GM12864 (cell line): Measurements from ENCODE around the gene TMEM61.

Source experiments
- DNase-seq: peaks from one replicate; pipeline ENCODE4 v3.0.0-alpha.2; 2011; ENCODE audit warnings: low read depth
- H3K4me3 ChIP-seq: 2 replicates; pipeline ENCODE4 v1.5.1; 2011; ENCODE audit warnings: mild to moderate bottlenecking, low read depth, low read length, control low read depth
- CTCF ChIP-seq: IDR thresholded peaks from 2 replicates; pipeline ENCODE4 v1.5.1; 2011; ENCODE audit warnings: low read depth, mild to moderate bottlenecking, moderate library complexity, low read length, control low read depth, inconsistent platforms; ENCODE audit errors: missing control alignments

The TMEM61 gene

GRCh38 chr1:55007625-55008024 lies 27.2 kb downstream of the TMEM61 start:
- TF ChIP-seq CTCF: no peak
- H3K4me3 ChIP-seq: no peak overlapping the region
- no peak for DNase-seq

DNA sequence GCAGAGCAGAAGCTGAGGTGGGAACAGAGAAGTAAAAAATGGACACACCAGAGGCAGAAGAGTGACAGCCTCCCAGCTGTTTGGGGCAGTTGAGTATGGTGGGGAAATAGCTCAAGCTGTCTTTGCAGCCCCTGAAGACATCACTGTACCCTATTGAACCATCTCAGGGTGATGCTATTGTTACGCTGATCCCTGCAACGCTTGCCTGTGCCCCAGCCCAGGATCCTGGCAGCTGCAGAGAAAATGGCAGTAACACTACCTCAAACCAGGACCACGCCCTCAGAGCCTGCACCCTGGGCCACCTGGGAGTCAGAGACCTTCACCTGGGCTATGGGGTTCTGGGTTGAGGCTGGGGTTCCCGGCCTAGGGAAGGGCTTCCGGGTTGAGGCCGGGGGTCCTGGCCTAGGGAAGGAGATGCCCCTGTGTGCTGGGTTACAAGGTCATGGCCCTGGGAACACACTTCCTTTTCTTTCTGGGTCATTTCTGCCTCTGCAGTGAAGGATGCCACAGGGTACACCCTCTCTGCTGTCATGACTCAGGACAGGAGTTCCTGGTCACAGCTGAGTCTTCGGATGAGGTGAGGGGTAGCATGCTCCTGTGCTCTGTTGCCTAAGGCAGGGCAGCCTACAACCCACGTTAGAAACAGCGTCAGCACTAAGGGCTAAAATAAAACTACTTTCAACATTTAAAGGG lies 29.9 kb downstream of the TMEM61 start:
- no peak for TF ChIP-seq CTCF
- no peak for DNase-seq
- H3K4me3 ChIP-seq: no peak overlapping the region

DNA sequence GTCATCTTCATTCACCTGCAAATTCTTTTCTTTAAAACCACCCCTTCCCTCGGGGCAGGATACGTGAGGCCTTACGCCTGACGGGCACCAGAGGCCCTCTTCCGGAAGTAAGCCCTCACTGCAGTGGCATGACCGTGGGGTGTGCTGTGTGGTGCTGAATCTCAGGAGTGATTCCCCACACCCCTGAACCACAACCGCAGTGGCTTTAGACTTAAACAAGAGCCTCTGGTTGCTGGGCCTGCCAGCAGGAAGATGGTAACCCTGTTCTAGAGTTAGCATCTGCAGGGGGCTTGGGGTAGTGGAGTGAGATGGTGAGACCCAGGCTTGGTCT lies 30.4 kb downstream of the TMEM61 start:
- TF ChIP-seq CTCF: peak; percentile 37

DNA sequence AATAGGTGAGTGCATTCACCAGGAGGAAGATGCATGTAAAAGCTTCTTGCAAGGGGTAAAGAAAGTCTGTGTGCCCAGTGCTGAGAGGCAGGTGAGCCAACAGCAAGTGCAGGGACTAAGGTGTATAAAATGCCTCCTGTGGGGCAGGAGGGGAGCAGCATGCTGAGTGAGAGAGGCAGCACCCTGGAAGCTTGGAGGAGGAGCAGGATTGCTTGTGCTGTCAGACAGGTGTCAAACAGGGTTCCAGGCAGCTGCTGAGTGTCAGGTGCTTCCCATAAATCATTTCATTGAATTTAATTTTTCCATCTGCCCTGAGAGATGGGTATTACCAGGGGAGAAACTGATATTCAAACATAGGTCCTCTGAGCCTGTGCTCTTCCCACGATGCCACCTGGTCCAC lies 32.2 kb downstream of the TMEM61 start:
- H3K4me3 ChIP-seq: no peak overlapping the region
- no peak for TF ChIP-seq CTCF
- no peak for DNase-seq

More for the DNA sequence above, 30.4 kb downstream of the TMEM61 start:
- H3K4me3 ChIP-seq: no peak overlapping the region
- no peak for DNase-seq

DNA sequence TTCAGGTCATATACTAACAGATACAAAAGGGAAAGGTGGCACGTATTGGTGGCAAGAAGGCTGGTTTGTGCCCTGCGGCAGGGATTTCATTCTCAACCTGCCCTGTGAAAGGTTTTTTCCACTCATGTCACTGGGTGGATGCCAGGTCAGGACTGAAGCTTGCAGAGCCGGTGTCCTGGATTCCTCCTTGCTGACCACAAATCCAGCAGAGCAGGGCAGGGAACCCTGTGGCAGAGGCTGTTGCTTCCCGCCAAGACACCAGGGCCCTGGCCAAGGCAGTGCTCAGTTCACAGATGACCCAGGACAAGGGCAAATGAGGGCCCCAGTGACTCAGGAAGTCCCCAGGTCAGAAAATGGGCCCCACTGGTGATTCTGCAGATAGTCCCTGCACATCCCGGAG lies 34.7 kb downstream of the TMEM61 start:
- H3K4me3 ChIP-seq: no peak overlapping the region
- TF ChIP-seq CTCF: no peak
- DNase-seq: no peak

DNA sequence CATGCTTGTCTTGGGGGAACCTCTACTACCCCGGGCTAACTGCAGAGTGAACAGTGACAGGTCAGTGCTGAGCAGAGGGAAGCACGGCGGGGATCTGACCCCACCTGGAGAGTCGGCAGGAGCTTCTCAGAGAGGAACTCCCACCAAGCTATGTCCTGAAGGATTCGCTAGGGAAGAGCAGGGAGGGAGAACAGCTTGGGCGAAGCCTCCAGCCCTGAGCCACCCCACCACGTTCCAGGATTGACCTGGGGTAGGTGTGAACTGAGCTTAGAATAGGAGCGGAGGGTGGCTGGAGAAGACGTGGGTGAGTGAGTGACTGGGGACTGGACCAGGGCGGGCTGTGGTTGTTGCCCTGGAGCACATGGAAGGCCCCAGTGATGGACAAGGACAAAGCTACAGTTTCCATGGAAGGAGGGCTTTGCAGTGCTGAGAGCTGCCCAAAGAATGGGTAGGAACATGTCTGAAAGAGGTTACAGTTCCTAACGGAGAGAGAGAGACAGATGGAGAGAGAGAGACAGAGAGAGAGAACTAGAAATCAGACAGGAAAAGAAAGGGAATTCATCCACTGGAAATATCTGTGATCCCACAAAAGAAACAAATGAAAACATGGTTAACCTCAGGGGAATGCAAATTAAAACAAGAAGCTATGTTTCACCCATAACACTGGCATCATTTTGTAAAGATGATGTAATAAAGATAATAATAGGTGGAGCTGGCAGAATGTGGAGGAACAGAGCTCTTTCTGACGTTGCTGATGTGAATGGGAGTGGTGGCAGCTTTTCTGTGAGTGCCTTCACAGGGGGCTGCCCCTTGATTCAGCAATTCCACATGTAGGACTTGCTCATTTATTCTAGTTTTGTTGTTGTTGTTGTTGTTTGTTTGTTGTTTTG lies 35.5 kb downstream of the TMEM61 start:
- no peak overlapping the region for H3K4me3 ChIP-seq
- no peak for TF ChIP-seq CTCF
- no peak for DNase-seq

- DNase-seq: no peak
- no peak for TF ChIP-seq CTCF
- H3K4me3 ChIP-seq: no peak overlapping the region
Observed at GRCh38 chr1:55018395-55018794, 38.0 kb downstream of the TMEM61 start.
